HG02870 (cell line): Measurements from ENCODE around the gene CARD10.

Source experiments
- ATAC-seq: cut with Tn5 transposase; IDR thresholded peaks from one replicate; pipeline ENCODE4 v1.9.1; 2021; ENCODE audit warnings: mild to moderate bottlenecking, moderate library complexity; ENCODE audit not compliant: unreplicated experiment

The CARD10 gene

GRCh38 chr22:37443977-37444376 lies 75.2 kb downstream of the CARD10 start:
- no peak for ATAC-seq

GRCh38 chr22:37443086-37443485 lies 76.1 kb downstream of the CARD10 start:
- ATAC-seq = no peak

GRCh38 chr22:37442537-37442936 lies 76.7 kb downstream of the CARD10 start:
- no peak for ATAC-seq

GRCh38 chr22:37442135-37442534 lies 77.1 kb downstream of the CARD10 start:
- no peak for ATAC-seq

- no peak for ATAC-seq
These were observed 78.3 kb downstream of the CARD10 start for GRCh38 chr22:37440875-37441274.
